ENCODE data around the gene LRRC8D.
A peak's percentile ranks its signal among the peaks of the same experiment; 100 is the strongest.

LRRC8D gene

GRCh38 chr1:89872567-89872966, 51.7 kb downstream of the LRRC8D start:
- no peak for DNase-seq

GRCh38 chr1:89873288-89873687, 52.5 kb downstream of the LRRC8D start:
- no peak for DNase-seq

DNA sequence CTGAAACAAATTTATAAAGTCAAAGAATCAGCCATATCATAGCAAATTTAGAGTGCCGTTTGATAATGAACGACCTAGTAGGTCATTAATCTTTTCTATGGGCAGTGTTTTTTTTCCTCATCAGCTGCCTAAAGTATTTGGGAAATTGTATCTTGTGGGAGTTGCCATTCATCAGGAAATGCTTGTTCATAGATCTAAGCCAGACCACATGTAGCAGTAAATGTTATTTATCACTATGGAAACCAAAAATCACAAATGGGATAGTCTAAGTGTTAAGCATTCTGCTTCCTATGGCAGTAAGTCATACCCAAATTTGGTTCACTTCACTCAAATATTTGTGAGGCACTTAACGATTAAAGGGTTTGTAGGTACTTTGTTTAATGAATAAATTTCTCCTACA, 52.9 kb downstream of the LRRC8D start:
- DNase-seq: no peak

- no peak for DNase-seq
Measured at GRCh38 chr1:89876463-89876862, 55.6 kb downstream of the LRRC8D start.

DNA sequence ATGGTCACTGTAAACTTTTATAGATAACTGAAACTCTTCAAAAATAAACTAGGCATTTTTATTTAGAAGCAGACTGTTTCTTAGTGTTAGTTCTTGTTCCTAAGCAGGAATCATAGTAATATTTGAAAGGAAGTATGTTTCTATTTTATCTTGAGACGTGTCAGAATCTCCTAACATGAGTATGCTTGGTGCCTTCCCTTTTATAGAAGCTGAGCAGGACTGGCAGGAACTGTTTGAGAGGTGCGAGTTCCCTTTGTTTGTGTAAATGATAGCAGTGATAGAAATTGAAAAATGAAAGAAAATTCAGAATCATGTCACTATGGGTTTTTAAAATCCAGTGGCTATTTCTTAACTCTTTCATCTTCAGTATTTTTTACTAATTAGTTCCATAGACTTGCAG, 56.9 kb downstream of the LRRC8D start:
- DNase-seq: no peak

- DNase-seq: no peak
Measured at GRCh38 chr1:89878256-89878655, 57.4 kb downstream of the LRRC8D start.

- no peak for DNase-seq
Measured at GRCh38 chr1:89880679-89881078, 59.8 kb downstream of the LRRC8D start.

DNA sequence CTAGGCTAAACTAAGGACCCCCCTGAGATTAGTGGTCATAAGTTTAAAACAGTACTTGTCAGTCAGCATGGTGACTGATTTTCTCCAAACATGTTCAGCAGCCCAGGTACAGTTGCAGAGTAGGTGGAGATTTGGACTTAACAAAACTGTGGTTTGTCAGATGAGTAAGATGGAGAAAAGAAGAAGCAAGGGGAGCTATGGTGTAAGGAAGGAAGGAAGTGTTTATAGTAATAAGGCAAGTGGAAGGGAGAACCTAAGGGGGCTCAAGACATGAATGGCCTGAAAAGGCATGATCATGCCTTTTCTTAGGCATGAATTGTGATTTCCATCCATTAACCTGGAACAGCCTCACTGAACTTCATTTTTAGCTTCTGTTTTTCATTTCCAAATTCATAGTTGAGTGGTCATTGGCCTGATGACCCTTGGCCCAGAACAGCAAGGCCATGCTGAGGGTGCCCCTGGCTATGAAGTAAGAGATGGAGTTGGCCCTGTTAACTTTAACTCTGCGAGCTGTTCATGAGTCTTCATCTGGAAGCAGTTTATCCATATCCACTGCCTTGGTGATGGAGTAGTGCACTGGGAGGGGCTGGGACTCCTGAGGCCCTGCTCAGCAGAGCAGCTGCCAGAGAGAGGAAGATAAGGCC, 60.7 kb downstream of the LRRC8D start:
- peak in 1 of 5 donors; percentile 48 for DNase-seq

- DNase-seq: no peak
Measured at GRCh38 chr1:89882348-89883029, 61.7 kb downstream of the LRRC8D start.

DNA sequence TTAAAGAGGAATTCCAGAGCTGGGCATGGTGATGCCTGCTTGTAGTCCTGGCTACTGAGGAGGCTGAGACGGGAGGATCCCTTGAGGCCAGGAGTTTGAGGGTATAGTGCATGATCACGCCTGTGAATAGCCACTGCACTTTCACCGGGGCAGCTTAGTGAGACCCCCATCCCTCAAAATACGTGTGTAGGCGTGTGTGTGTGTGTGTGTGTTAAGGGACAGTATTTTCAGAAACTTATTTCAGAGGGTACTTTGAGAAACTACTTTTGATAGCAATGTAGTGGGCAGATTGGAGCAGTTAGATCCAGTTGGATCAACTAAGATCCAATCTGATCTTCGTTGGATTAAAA, 62.2 kb downstream of the LRRC8D start:
- DNase-seq: no peak

DNA sequence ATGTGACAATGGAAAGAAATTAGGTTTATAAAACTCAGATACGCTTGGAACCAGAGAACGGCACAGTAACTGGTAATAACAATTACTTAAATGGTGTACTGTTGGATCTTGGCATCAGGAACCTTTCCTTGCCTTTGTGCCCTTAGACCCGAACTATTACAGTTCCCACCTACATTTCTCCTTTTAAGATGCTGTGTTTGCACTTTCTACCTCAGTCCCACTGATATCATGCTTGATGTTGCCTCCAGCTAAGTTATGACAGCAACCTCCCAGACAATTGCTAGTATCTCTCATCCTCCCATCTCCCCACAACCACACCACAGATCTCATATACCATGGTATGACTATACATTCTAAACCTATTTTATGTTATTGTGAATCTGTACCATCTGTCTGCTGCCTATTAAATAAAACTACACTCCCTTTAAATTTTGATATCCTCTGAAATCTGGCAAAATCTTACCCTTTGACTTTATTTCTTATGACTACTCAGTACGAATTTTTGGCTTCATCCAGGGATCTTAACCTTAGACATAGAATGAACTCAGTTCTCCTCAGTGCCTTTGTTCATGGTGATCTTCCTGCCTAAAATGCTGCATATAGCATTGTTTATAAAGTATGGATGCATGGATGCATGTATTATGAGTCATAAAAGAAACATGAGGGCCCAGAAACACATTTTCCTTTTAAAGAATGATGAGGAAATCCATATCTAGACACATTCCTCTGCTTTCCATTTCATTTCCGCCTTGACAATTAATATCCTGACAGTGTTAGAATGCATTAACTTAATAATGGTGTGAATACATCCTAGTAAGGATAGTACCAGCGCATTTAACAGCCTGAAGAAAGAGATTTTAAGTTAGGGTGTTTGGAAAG, 64.1 kb downstream of the LRRC8D start:
- DNase-seq: no peak

- DNase-seq: no peak
Measured at GRCh38 chr1:89887270-89887669, 66.4 kb downstream of the LRRC8D start.

DNA sequence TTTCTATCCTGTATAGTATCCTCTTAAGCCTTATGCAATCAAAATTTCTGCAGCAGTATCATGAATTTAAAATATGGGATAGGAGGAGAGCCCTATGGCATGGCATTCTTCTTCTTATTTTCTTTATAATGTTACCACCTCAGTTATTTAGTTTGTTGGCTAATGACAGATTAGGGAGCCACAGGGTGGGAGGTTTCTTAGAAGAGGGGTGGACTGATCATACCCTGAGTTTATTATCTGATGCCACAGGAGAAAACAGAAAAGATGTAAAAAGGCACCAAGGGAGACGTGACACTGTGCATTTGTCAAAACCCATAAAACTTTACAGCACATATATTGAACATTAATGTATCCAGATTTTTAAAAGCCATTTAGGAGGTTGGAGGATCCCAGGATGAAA, 66.9 kb downstream of the LRRC8D start:
- no peak for DNase-seq

- DNase-seq: no peak
Measured at GRCh38 chr1:89888480-89889322, 67.9 kb downstream of the LRRC8D start.

DNA sequence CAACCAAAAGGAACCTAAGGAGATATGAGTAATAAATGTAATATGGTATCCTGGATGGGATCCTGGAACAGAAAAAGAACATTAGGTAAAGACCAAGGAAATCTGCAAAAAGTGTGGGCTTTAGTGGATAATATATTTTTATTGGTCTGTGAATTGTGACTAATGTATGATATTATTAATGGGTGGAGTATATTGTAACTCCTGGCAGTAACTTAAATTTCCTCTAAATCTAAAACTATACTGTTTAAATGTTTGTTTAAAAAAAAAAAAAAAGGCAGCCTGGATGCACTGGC, 68.4 kb downstream of the LRRC8D start:
- no peak for DNase-seq

GRCh38 chr1:89890085-89890752, 69.4 kb downstream of the LRRC8D start:
- DNase-seq: no peak

DNA sequence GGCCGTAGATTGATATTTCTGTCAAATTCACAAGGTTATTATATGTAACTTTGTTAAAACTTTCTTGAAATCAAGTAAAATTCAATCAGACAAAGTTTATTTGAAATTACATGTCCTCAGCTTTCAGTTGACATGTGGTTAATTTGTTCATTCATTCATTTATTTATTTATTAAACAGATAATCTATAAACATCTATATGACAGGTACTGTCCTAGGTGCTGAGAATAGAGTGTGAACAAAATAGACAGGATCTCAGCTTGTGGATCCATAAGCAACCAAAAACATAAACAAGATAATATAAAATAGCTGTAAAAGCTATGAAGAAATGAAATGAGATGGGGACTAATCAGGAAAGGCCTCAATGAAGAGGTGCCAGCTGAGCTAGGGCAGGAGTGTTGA, 72.0 kb downstream of the LRRC8D start:
- no peak for DNase-seq

- no peak for DNase-seq
Measured at GRCh38 chr1:89894210-89895201, 73.7 kb downstream of the LRRC8D start.

- no peak for DNase-seq
Measured at GRCh38 chr1:89896105-89896942, 75.5 kb downstream of the LRRC8D start.
